ENCODE measurements around the gene TICAM2.

The TICAM2 gene

GRCh38 chr5:115589043-115589442 is 13.2 kb downstream of the TICAM2 start:
- H3K27me3 ChIP-seq (replicated peaks) = no peaks in the 10 kb centered on the region
- H3K36me3 ChIP-seq (replicated peaks) = no peaks in the 10 kb centered on the region
- no peak overlapping the region for H3K4me3 ChIP-seq (ENCODE audit: low read depth, low read length)
- no peak for DNase-seq
- H3K27ac ChIP-seq = no peak overlapping the region
- no peak for TF ChIP-seq CTCF (IDR thresholded peaks at IDR 0.05; ENCODE audit: low read depth, low read length, missing control alignments)
- in situ Hi-C loops (cut with HindIII; ENCODE audit: low pct_ligation_motif_present, low sequenced_read_pairs) = no loop called here

GRCh38 chr5:115588640-115589039 is 13.6 kb downstream of the TICAM2 start:
- no peak for TF ChIP-seq CTCF (IDR thresholded peaks at IDR 0.05; ENCODE audit: low read depth, low read length, missing control alignments)
- in situ Hi-C loops (cut with HindIII; ENCODE audit: low pct_ligation_motif_present, low sequenced_read_pairs) = no loop called here
- Histone ChIP-seq H3K27ac (no peak overlapping the region), H3K36me3 (replicated peaks) (no peaks in the 10 kb centered on the region), H3K27me3 (replicated peaks) (no peaks in the 10 kb centered on the region), H3K4me3 (ENCODE audit: low read depth, low read length) (no peak overlapping the region)
- no peak for DNase-seq

- in situ Hi-C loops (cut with HindIII; ENCODE audit: low pct_ligation_motif_present, low sequenced_read_pairs) = no loop called here
- Histone ChIP-seq H3K4me3 (ENCODE audit: low read depth, low read length) (no peak overlapping the region), H3K27ac (no peak overlapping the region), H3K27me3 (replicated peaks) (no peaks in the 10 kb centered on the region), H3K36me3 (replicated peaks) (no peaks in the 10 kb centered on the region)
- no peak for TF ChIP-seq CTCF (IDR thresholded peaks at IDR 0.05; ENCODE audit: low read depth, low read length, missing control alignments)
- no peak for DNase-seq
Observed at GRCh38 chr5:115586525-115587146, 15.6 kb downstream of the TICAM2 start.

- TF ChIP-seq CTCF (IDR thresholded peaks at IDR 0.05; ENCODE audit: low read depth, low read length, missing control alignments) = no peak
- H3K36me3 ChIP-seq (replicated peaks) = peaks cover 3% of the 10 kb centered on the region
- in situ Hi-C loops (cut with HindIII; ENCODE audit: low pct_ligation_motif_present, low sequenced_read_pairs) = no loop called here
- no peaks in the 10 kb centered on the region for H3K27me3 ChIP-seq (replicated peaks)
- H3K4me3 ChIP-seq (ENCODE audit: low read depth, low read length) = no peak overlapping the region
- H3K27ac ChIP-seq = no peak overlapping the region
- no peak for DNase-seq
Observed at GRCh38 chr5:115585265-115585664, 17.0 kb downstream of the TICAM2 start.

- peaks cover 3% of the 10 kb centered on the region for H3K36me3 ChIP-seq (replicated peaks)
- no peak for DNase-seq
- no peak for TF ChIP-seq CTCF (IDR thresholded peaks at IDR 0.05; ENCODE audit: low read depth, low read length, missing control alignments)
- in situ Hi-C loops (cut with HindIII; ENCODE audit: low pct_ligation_motif_present, low sequenced_read_pairs) = no loop called here
- peak overlapping the region; percentile 82 for H3K27ac ChIP-seq
- no peak overlapping the region for H3K4me3 ChIP-seq (ENCODE audit: low read depth, low read length)
- no peaks in the 10 kb centered on the region for H3K27me3 ChIP-seq (replicated peaks)
Observed at GRCh38 chr5:115584501-115584900, 17.8 kb downstream of the TICAM2 start.

- H3K4me3 ChIP-seq (ENCODE audit: low read depth, low read length) = no peak overlapping the region
- in situ Hi-C loops (cut with HindIII; ENCODE audit: low pct_ligation_motif_present, low sequenced_read_pairs) = no loop called here
- peak overlapping the region; percentile 82 for H3K27ac ChIP-seq
- no peak for TF ChIP-seq CTCF (IDR thresholded peaks at IDR 0.05; ENCODE audit: low read depth, low read length, missing control alignments)
- H3K36me3 ChIP-seq (replicated peaks) = peaks cover 3% of the 10 kb centered on the region
- H3K27me3 ChIP-seq (replicated peaks) = no peaks in the 10 kb centered on the region
- peak; percentile 92 for DNase-seq
Observed at GRCh38 chr5:115583474-115583873, 18.8 kb downstream of the TICAM2 start.
